Spleen (tissue), 11 donors: Measurements from ENCODE around the gene CLASRP. TPM values are rescaled to one million over a fixed set of nuclear protein-coding genes. Genes with fewer than 3 reads are reported as not detected.

ENCODE experiments used
- DNase-seq: peaks from one replicate; pipeline ENCODE4 v3.0.0-alpha.2; 2020
- H3K27ac ChIP-seq, 8 donors: fragments of 200-600 bp; sonication (generic) in 7 of 8; 1 replicate in 4 of 8; 2 replicates in 4 of 8; pipeline versions ENCODE4 v1.5.0 to v1.8.0; 2016 to 2021; ENCODE audit warnings: inconsistent platforms in 4 of 8, mild to moderate bottlenecking in 4 of 8, moderate library complexity in 1 of 8
- H3K27me3 ChIP-seq, 7 donors: fragments of 200-600 bp; sonication (generic) in 6 of 7; replicated peaks in 1 of 7; 1 replicate in 4 of 7; 2 replicates in 3 of 7; pipeline versions ENCODE4 v1.5.0 to v1.8.0; 2016 to 2021; ENCODE audit warnings: inconsistent platforms in 3 of 7, mild to moderate bottlenecking in 1 of 7
- H3K36me3 ChIP-seq, 6 donors: fragments of 200-600 bp; sonication (generic) in 5 of 6; 1 replicate in 4 of 6; 2 replicates in 2 of 6; pipeline versions ENCODE4 v1.5.0 to v1.8.0; 2016 to 2021; ENCODE audit warnings: inconsistent platforms in 2 of 6
- H3K4me1 ChIP-seq, 6 donors: fragments of 200-600 bp; sonication (generic) in 5 of 6; 1 replicate in 3 of 6; 2 replicates in 3 of 6; pipeline versions ENCODE4 v1.5.0 to v1.8.0; 2016 to 2021; ENCODE audit warnings: inconsistent platforms in 3 of 6
- H3K4me3 ChIP-seq, 8 donors: fragments of 200-600 bp; sonication (generic) in 7 of 8; 1 replicate in 4 of 8; 2 replicates in 4 of 8; pipeline versions ENCODE4 v1.5.0 to v1.8.0; 2016 to 2021; ENCODE audit warnings: inconsistent platforms in 4 of 8, mild to moderate bottlenecking in 4 of 8, moderate library complexity in 2 of 8
- H3K9me3 ChIP-seq, 8 donors: fragments of 200-600 bp; sonication (generic) in 7 of 8; 1 replicate in 4 of 8; 2 replicates in 4 of 8; pipeline versions ENCODE4 v1.5.0 to v1.8.0; 2016 to 2021; ENCODE audit warnings: inconsistent platforms in 4 of 8
- POLR2A ChIP-seq, 3 donors: fragments of 450-650 bp; IDR thresholded peaks; one replicate each; pipeline ENCODE4 v1.5.1; 2017; ENCODE audit warnings: antibody characterized with exemption in 3 of 3, mild to moderate bottlenecking in 1 of 3
- POLR2AphosphoS5 ChIP-seq, 3 donors: sonication (generic); formaldehyde crosslinking; IDR thresholded peaks; one replicate each; pipeline ENCODE4 v1.5.1; 2017; ENCODE audit warnings: antibody characterized with exemption in 3 of 3
- WGBS, 5 donors: extraction: QIAGEN DNeasy Blood & Tissue Kit in 3 of 5; methylation state at CpG; one replicate each; pipeline versions ENCODE4 v1.1.5 to v1.1.7; 2013 to 2018; 5-methylcytosine and 5-hydroxymethylcytosine counted together
- intact Hi-C: fragments of 100-400 bp; cut with DNase I; formaldehyde crosslinking; loops from one replicate; pipeline ENCODE4 v1.15.0; 2023; ENCODE audit warnings: low total_unique reads
- polyA plus RNA-seq, 3 donors: library from polyadenylated mRNA; stranded (reverse); fragments of 200-250 nt; gene quantifications; one replicate each; pipeline ENCODE4 v1.2.1, GENCODE V29; 2013
- total RNA-seq, 7 donors: library from RNA; depleted of rRNA in 3 of 7; stranded (reverse); fragments of >200 nt in 3 of 7; fragmentation: NEBNext Ultra II Directional in 4 of 7; extraction: Animal tissue kit (Norgen Biotek cat#: 25700) in 4 of 7; gene quantifications; one replicate each; pipeline versions ENCODE4 v1.1.0 to v1.2.1, GENCODE V29; 2016 to 2021
- TF ChIP-seq, protein P1 (sequence below), 11 experiments: fragments of 200-600 bp in 7 of 11; fragments of 450-650 bp in 4 of 11; sonication (generic) in 4 of 11; IDR thresholded peaks in 8 of 11; conservative IDR thresholded peaks in 3 of 11; 1 replicate in 7 of 11; 2 replicates in 4 of 11; pipeline versions ENCODE4 v1.4.0 to v1.8.0; 2016 to 2021; ENCODE audit warnings: antibody characterized with exemption in 11 of 11, inconsistent platforms in 4 of 11, mild to moderate bottlenecking in 1 of 11
- donor health status: healthy with polysubstance abuse.
- donor health status: DM: no; HTN: no; CAD: no; lungs with moderate emphysema.
- donor health status: DM: no; HTN: no; CAD: no.
- donor health status: Bipolar disorder and iron deficiency.
- donor health status: healthy.
- donor health status: DM: no; HTN: no; CAD: no.
- donor health status: DM: yes; HTN: yes; CAD: no.

The CLASRP gene
- total and polyA plus RNA-seq, 10 donors: 61.3 to 215 (median 145) TPM

DNA sequence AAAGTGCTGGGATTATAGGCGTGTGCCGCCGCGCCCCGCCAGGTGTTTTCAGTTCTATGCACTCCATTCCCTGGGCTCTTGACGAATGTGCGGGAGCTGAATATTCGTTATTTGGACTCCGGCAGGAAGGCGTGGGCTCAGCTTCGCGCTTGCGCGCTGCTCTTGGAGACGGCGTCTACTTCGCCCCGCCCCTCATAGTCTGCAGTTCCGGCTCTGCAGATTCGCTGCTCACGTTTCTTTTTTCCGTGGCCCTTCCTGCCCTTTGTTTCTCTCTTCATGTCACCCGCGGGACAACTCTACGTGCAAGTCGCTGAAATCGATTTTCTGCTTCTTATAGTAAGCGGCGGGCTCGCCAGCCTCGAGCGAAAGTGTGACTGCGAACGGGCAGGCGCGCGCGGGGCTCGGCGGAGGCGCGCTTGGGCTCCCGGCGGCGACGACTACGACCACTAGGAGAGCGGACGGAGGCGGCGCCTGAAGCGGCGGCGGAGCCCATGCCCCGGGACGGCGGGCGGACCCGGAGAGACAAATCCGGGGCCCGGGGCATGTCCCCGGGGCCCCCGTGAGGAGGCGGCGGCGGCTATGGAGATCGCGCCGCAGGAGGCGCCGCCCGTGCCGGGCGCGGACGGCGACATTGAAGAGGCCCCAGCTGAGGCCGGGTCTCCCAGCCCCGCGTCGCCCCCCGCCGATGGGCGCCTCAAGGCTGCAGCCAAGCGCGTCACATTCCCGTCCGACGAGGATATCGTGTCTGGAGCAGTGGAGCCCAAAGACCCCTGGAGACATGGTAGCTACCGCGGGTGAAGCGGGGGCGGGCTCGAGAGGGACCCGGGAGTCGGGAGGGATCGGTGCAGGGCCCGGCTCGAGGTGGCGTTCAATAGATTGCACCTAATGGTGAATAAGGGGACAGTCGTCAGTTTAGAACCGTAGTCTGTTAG, 54.2 kb downstream of the CLASRP start, which contains the start of gene PPP1R37:
PPP1R37 (plus strand) TSS at position 433 of the 932 bp plus-strand sequence; CDS start at position 580, 147 bp downstream.
- intact Hi-C loops: no loop called here
- H3K27me3 ChIP-seq: no peaks in the 10 kb centered on the region
- no peaks in the 10 kb centered on the region for H3K9me3 ChIP-seq
- TF ChIP-seq, protein P1, sequence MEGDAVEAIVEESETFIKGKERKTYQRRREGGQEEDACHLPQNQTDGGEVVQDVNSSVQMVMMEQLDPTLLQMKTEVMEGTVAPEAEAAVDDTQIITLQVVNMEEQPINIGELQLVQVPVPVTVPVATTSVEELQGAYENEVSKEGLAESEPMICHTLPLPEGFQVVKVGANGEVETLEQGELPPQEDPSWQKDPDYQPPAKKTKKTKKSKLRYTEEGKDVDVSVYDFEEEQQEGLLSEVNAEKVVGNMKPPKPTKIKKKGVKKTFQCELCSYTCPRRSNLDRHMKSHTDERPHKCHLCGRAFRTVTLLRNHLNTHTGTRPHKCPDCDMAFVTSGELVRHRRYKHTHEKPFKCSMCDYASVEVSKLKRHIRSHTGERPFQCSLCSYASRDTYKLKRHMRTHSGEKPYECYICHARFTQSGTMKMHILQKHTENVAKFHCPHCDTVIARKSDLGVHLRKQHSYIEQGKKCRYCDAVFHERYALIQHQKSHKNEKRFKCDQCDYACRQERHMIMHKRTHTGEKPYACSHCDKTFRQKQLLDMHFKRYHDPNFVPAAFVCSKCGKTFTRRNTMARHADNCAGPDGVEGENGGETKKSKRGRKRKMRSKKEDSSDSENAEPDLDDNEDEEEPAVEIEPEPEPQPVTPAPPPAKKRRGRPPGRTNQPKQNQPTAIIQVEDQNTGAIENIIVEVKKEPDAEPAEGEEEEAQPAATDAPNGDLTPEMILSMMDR (IDR thresholded peaks at IDR 0.05 in 8 of 11, conservative IDR thresholded peaks at IDR 0.05 in 3 of 11): peak in 9 of 11 experiments; percentile 34 to 68 (median 49)
- TF ChIP-seq POLR2AphosphoS5 (IDR thresholded peaks at IDR 0.05) (peak; percentile 83 to 89 (median 87)), POLR2A (IDR thresholded peaks at IDR 0.05) (peak in 1 of 3 donors; percentile 66)
- peak within 1 kb of the TSS; percentile 75 to 100 (median 90) for H3K4me3 ChIP-seq
- peaks cover 17 to 93% (median 63%) of the 10 kb centered on the region in 6 donors for H3K4me1 ChIP-seq
- peak; percentile 98 for DNase-seq
- peak within 1 kb of the TSS; percentile 85 to 92 (median 88) for H3K27ac ChIP-seq
- WGBS, 5 donors: 0 to 1% (median 0%) methylated on average over 60 to 103 of the region's 103 CpGs
- peaks cover 0 to 30% (median 10%) of the 10 kb centered on the region in 6 donors for H3K36me3 ChIP-seq

DNA sequence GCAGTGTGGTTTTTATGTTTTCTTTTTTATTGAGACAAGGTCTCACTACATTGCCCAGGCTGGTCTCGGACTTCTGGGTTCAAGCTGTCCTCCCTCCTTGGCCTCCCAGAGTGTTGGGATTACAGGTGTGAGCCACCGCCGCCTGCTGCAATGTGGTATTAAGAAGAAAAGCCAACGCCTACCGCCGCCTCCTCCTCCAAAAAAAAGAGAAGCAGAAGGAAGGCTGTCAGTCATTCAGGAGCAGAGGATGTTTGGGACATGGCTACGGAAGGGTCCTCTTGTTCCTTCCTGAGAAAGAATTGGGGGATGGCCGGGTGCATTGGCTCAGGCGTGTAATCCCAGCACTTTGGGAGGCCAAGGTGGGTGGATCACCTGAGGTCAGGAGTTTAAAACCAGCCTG, 55.3 kb downstream of the CLASRP start:
- 56 to 70% (median 57%) methylated on average over 9 of the region's 9 CpGs for WGBS, 5 donors
- Histone ChIP-seq H3K27ac (no peak overlapping the region), H3K27me3 (no peaks in the 10 kb centered on the region), H3K9me3 (no peaks in the 10 kb centered on the region), H3K4me3 (peak overlapping the region; percentile 75 to 100 (median 90)), H3K36me3 (peaks cover 0 to 21% (median 10%) of the 10 kb centered on the region in 6 donors), H3K4me1 (peaks cover 17 to 93% (median 63%) of the 10 kb centered on the region in 6 donors)
- intact Hi-C loops: no loop called here
- TF ChIP-seq POLR2A (IDR thresholded peaks at IDR 0.05) (no peak), POLR2AphosphoS5 (IDR thresholded peaks at IDR 0.05) (no peak)
- TF ChIP-seq, protein P1 (IDR thresholded peaks at IDR 0.05 in 8 of 11, conservative IDR thresholded peaks at IDR 0.05 in 3 of 11): no peak
- DNase-seq: no peak

DNA sequence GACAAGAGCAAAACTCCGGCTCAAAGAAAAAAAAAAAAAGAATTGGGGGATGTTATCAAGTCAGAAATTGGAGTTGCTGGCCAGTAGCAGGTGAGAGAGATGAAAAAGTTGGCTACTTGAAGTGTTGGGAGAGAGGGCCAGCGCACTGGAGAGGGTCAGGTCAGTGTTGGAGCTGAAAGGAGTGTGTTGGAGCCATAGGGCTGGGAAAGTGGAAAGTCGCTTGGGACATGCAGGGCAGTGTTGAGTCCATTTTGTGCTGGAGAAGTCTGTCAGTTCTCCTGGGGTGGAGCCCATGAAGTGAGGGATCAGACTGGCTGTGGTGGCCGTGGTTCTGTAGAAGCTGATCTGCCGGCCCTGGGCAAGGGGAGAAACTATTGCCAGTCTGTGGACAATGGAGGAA, 55.9 kb downstream of the CLASRP start:
- WGBS, 5 donors: 81 to 91% (median 85%) methylated on average over 5 of the region's 5 CpGs
- H3K27ac ChIP-seq: no peak overlapping the region
- peak overlapping the region in 2 of 8 donors; percentile 77 to 100 for H3K4me3 ChIP-seq
- TF ChIP-seq POLR2AphosphoS5 (IDR thresholded peaks at IDR 0.05) (no peak), POLR2A (IDR thresholded peaks at IDR 0.05) (no peak)
- TF ChIP-seq, protein P1 (IDR thresholded peaks at IDR 0.05 in 8 of 11, conservative IDR thresholded peaks at IDR 0.05 in 3 of 11): no peak
- H3K9me3 ChIP-seq: no peaks in the 10 kb centered on the region
- peaks cover 0 to 22% (median 10%) of the 10 kb centered on the region in 6 donors for H3K36me3 ChIP-seq
- H3K4me1 ChIP-seq: peaks cover 17 to 93% (median 68%) of the 10 kb centered on the region in 6 donors
- no peaks in the 10 kb centered on the region for H3K27me3 ChIP-seq
- intact Hi-C loops: no loop called here
- no peak for DNase-seq
